Activated CD8-positive, alpha-beta memory T cell treated with anti-CD3 and anti-CD28 coated beads for 1 hour (primary cell): Measurements from ENCODE around the gene MBTPS1.

ENCODE experiments used
- DNase-seq, 2 donors: peaks; one replicate each; pipeline ENCODE4 v3.0.0-alpha.2; 2020; ENCODE audit warnings: low read depth in 1 of 2; ENCODE audit errors: extremely low read depth in 1 of 2

MBTPS1 gene

GRCh38 chr16:84105301-84105815 is 11.4 kb downstream of the MBTPS1 start:
- DNase-seq = no peak

GRCh38 chr16:84104231-84104630 is 12.5 kb downstream of the MBTPS1 start:
- DNase-seq = no peak

- DNase-seq = no peak
These were observed 13.1 kb downstream of the MBTPS1 start for GRCh38 chr16:84103678-84104077.

GRCh38 chr16:84098939-84099338 is 17.8 kb downstream of the MBTPS1 start:
- DNase-seq = no peak

GRCh38 chr16:84096447-84097005 is 20.2 kb downstream of the MBTPS1 start:
- no peak for DNase-seq

- no peak for DNase-seq
These were observed 21.3 kb downstream of the MBTPS1 start for GRCh38 chr16:84095466-84095865.

- no peak for DNase-seq
These were observed 22.9 kb downstream of the MBTPS1 start for GRCh38 chr16:84093879-84094270.

GRCh38 chr16:84093120-84093878 is 23.4 kb downstream of the MBTPS1 start:
- no peak for DNase-seq

GRCh38 chr16:84091460-84091859 is 25.3 kb downstream of the MBTPS1 start:
- DNase-seq = no peak

- no peak for DNase-seq
These were observed 26.5 kb downstream of the MBTPS1 start for GRCh38 chr16:84090211-84090610.

- DNase-seq = peak; percentile 13 to 18
These were observed 27.9 kb downstream of the MBTPS1 start for GRCh38 chr16:84088695-84089395.

GRCh38 chr16:84087466-84088151 is 29.1 kb downstream of the MBTPS1 start:
- no peak for DNase-seq

- no peak for DNase-seq
These were observed 29.7 kb downstream of the MBTPS1 start for GRCh38 chr16:84087001-84087400.

GRCh38 chr16:84086341-84086740 is 30.4 kb downstream of the MBTPS1 start:
- DNase-seq = no peak

- no peak for DNase-seq
These were observed 31.0 kb downstream of the MBTPS1 start for GRCh38 chr16:84085773-84086172.

GRCh38 chr16:84085271-84085667 is 31.5 kb downstream of the MBTPS1 start:
- no peak for DNase-seq

- DNase-seq = peak; percentile 27 to 43
These were observed 32.0 kb downstream of the MBTPS1 start for GRCh38 chr16:84084570-84085270.

- no peak for DNase-seq
These were observed 33.7 kb downstream of the MBTPS1 start for GRCh38 chr16:84082835-84083569.

GRCh38 chr16:84082110-84082509 is 34.6 kb downstream of the MBTPS1 start:
- no peak for DNase-seq

- no peak for DNase-seq
These were observed 35.2 kb downstream of the MBTPS1 start for GRCh38 chr16:84081446-84081989.
